NCI-H1930 (cell line): Measurements from ENCODE around the gene NDUFAF3.
"Not testable (repeated sequence)": the region's sequence is repeated elsewhere in the genome, so short reads cannot be mapped to it uniquely, and the experiment has no call there.

Experiments used
- DNase-seq, 2 experiments: peaks; one replicate each; lab custom pipeline; 2025; lab: John Stamatoyannopoulos, UW

NDUFAF3 gene

DNA sequence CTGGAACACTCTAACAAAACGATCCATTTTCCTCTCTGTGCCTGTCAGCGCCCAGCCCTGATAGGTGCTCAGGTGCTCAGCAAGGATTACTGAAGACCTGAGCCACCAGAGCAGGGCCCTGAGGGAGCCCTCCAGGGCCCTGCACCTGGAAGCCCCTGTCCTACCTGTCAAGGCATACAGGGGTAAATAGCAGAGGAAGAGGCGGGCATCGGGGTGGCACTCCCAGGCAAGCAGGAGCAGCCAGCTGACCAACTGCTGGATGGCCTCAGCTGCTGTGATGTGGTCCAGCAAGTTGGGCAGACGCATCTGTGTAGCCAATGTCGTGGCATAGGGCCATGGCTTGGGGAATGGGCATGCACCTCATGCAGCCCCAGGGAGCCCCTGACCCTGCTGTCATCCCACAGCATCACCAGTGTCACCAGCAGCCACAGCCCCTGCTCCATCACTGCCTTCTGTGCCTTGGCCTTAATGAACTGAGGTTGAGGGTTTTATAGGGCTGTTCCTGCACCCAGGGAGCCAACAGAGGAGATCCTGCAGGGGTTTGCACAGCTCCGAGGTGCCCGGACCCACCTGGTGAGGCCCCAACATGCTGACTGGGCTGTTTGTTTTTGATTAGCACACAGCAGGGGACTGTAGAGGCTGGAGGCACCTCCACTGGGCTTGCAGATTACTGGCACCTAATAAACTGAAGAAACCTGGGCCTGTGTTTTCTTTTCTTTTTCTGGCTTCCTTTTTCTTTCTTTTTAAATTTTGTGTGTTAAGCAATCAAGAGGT lies 22.6 kb upstream of the NDUFAF3 start:
- no peak for DNase-seq

DNA sequence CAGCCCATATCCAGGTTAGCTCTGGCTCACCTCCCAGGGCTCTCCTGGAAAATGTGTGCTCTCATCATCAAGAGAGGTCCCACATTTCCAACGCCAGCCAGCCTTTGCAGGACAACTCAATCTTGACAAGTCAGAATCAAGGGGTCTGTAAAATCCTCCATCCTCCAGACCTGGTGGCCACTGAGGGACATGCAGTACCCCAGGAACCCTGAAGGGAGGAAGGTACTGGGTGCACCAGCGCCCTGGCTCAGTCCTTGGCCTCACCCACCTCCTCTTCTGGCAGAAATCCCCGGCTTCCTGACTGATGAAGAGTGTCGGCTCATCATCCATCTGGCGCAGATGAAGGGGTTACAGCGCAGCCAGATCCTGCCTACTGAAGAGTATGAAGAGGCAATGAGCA lies 20.8 kb upstream of the NDUFAF3 start:
- no peak for DNase-seq

DNA sequence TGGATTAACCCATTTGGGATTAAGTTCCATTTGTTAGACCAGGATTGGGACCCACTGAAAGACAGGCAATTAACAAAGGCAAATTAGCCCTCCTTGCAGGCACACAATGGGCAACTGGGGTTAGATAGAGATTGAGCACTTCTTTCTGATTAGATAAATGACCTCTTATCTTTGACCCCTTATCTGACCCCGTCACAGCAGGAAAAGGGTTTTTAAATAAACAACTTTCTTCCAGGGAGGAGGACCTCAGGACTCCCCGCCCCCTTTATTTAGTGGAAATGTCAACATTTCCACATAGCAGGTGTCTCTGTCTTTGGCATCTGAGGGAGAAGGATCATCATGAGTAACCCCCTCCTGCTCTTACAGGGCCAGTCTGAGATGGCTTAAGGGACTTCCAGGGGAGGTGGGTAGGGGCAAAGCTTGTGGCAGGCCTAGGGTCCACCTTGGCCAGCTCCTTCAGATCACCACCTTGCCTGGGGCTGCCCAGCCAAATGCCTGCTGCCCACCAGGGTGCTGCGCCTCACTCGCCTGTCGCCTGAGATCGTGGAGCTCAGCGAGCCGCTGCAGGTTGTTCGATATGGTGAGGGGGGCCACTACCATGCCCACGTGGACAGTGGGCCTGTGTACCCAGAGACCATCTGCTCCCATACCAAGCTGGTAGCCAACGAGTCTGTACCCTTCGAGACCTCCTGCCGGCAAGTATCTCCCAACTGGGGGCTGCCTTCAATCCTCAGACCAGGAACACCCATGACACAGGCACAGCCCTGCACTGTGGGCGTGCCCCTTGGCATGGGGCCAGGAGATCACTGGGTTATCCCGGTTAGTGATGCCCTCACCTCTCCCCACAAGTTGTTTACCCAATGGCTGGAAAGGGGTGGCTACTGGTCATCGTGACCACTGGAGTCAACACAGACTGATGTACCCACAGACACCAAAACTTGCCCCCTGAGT lies 17.3 kb upstream of the NDUFAF3 start:
- DNase-seq: no peak

GRCh38 chr3:49005303-49005680 lies 16.6 kb upstream of the NDUFAF3 start:
- no peak for DNase-seq

- no peak for DNase-seq
These were observed 15.9 kb upstream of the NDUFAF3 start for GRCh38 chr3:49005998-49006397.

- DNase-seq: no peak
These were observed 15.4 kb upstream of the NDUFAF3 start for GRCh38 chr3:49006408-49007067.

DNA sequence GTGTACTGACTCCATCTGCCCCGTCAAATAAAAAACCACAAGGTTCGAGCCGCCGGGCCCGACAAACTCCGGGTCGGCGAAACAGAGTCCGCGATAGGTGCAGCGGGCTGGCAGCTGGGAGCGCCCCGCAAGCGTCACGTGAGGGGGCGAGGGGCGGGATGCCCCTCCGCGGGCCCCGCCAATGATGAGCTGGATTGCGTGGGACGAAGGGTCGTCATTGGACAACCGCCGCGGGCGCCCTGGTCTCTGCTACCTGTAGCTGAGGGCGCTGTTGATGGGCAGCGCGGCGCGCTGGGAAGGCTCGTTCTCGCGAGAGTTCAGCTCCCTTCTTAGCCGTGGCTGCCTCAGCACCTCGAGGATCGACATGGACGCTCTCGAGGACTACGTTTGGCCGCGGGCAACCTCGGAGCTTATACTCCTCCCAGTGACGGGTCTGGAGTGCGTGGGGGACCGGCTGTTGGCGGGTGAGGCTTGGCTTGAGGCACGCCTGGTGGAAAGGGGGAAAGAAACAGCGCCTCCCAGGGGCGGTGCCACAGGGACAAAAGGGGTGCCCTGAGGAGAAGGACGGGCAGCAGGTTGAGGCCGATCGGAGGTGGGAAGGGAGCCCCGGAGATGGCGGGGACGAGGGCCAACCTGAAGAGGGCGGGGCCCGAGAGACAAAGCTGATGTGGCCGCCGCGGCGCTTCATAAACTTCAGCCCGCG lies 14.7 kb upstream of the NDUFAF3 start, which contains the start of gene WDR6:
Gene WDR6 (plus strand): TSS at position 324 of the 703 bp plus-strand sequence. CDS start 41 bp downstream, at position 365.
- DNase-seq: peak; percentile 83 to 91

GRCh38 chr3:49007771-49008528 lies 14.0 kb upstream of the NDUFAF3 start:
- peak; percentile 54 to 59 for DNase-seq

DNA sequence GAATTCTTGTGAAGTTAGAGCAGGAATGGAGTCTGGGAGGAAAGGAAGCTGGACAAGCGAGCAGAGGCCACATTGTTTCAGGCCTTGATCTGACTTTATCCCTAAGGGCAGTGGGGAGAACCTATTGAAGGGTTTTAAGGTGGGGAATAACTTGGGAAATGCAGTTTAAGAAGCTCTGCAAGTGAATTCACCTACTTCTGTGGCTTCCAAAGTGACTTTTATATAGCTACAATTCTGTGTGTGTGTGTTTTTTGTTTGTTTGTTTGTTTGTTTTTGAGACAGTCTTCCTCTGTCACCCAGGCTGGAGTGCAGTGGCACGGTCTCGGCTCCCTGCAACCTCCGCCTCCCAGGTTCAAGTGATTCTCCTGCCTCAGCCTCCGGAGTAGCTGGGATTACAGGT lies 13.3 kb upstream of the NDUFAF3 start:
- not testable (repeated sequence) for DNase-seq

DNA sequence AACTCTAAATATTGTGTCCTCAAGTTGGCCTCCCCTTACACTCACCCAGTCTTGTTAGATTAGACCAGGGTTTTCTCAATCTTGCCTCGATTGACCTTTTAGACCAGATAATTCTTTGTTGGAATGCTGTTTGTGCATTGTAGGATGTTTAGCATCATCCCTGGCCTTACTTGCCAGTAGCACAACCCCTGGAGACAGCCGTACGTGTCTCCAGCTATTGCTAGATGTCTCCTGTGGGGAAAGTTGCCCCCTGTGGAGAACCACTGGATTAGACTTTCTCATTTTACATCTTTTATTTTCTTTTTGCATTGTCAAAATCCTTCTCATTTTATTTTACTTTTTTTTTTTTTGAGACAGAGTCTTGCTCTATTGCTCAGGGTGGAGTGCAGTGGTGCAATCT lies 12.5 kb upstream of the NDUFAF3 start:
- no peak for DNase-seq

DNA sequence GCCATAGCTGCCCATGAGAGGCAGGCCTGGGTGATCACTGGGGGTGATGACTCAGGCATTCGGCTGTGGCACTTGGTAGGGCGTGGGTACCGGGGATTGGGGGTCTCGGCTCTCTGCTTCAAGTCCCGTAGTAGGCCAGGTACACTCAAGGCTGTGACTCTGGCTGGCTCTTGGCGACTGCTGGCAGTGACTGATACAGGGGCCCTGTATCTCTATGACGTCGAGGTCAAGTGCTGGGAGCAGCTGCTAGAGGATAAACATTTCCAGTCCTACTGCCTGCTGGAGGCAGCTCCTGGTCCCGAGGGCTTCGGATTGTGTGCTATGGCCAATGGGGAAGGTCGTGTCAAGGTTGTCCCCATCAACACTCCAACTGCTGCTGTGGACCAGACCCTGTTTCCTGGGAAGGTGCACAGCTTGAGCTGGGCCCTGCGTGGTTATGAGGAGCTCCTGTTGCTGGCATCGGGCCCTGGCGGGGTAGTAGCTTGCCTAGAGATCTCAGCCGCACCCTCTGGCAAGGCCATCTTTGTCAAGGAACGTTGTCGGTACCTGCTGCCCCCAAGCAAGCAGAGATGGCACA lies 9.4 kb upstream of the NDUFAF3 start:
- no peak for DNase-seq

GRCh38 chr3:49013113-49013737 lies 8.7 kb upstream of the NDUFAF3 start:
- no peak for DNase-seq

- peak in 1 of 2 experiments; percentile 7 for DNase-seq
These were observed 7.9 kb upstream of the NDUFAF3 start for GRCh38 chr3:49013738-49014660.

- no peak for DNase-seq
These were observed 6.8 kb upstream of the NDUFAF3 start for GRCh38 chr3:49015072-49015471.

DNA sequence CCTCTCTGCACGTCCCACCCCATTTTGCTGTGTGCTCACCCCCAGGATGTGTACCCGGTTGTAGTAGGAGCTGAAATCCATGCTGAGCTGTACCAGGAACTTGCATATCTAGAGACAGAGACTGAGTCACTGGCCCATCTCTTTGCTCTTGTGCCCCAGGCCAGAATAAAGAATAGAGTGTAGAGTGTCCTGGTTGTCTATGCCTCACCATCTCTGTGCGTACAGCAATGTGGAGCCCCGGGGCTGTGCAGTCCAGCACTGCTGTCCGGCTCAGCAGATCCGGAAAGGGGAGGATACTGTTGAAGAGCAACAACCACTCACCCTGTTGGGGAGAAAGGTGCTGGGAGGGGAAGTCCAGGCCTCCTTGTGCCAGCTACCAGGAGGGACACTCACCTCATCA lies 6.2 kb upstream of the NDUFAF3 start:
- DNase-seq: no peak

GRCh38 chr3:49016414-49017228 lies 5.3 kb upstream of the NDUFAF3 start:
- no peak for DNase-seq

DNA sequence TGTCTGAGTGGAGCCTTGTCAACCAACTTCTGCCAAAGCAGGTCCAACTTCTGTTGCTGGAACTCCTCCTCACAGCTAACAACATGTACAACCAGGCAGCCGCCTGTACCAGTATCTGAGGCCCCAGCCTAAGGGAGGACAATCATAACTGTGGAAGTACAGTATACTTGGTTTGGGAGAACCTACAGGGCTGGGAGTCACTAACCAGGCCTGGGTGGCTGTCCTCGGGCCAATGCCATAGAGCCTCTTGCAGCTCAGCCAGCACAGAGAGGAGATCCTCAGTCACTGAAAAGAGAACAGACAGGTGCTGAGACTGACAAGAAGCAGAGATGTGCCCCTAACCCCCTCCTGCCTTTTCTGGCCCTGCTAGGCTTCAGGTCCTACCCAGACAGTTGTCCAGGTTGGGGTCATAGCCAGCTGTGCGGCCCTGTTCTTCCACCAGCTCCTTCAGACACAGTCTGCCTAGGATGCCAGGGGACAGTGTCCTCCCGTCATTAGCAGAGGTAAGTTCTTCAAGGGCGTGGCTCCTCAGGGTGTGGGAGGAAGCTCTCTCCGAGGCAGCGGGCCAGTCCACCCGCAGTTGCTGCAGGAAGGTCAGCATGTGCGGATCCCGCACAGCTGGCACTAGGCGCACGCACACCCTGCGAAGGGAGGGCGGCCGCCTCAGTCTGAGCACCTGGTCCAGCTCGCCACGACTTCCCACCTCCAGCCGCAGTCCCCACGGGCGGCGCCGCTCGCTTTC lies 4.5 kb upstream of the NDUFAF3 start:
- DNase-seq: no peak
